ENCODE data around the gene DOK3.

DOK3 gene

GRCh38 chr5:177512736-177513380 is 3.2 kb upstream of the DOK3 start:
- DNase-seq (ENCODE audit: low spot score), result no peak

GRCh38 chr5:177511796-177512675 is 2.4 kb upstream of the DOK3 start:
- no peak for DNase-seq (ENCODE audit: low spot score)

- no peak for DNase-seq (ENCODE audit: low spot score)
Measured at GRCh38 chr5:177511181-177511580, 1.6 kb upstream of the DOK3 start.

- DNase-seq (ENCODE audit: low spot score), result no peak
Measured at GRCh38 chr5:177510567-177511053, 984 bp upstream of the DOK3 start.

- DNase-seq (ENCODE audit: low spot score), result no peak
Measured at GRCh38 chr5:177509991-177510566, 453 bp upstream of the DOK3 start.

- no peak for DNase-seq (ENCODE audit: low spot score)
Measured at GRCh38 chr5:177508837-177509236, 789 bp downstream of the DOK3 start.

GRCh38 chr5:177508221-177508611 is 1.4 kb downstream of the DOK3 start:
- no peak for DNase-seq (ENCODE audit: low spot score)

- DNase-seq (ENCODE audit: low spot score), result no peak
Measured at GRCh38 chr5:177507596-177508220, 1.9 kb downstream of the DOK3 start.

GRCh38 chr5:177507165-177507564 is 2.5 kb downstream of the DOK3 start:
- DNase-seq (ENCODE audit: low spot score), result peak; percentile 31

GRCh38 chr5:177505075-177505474 is 4.6 kb downstream of the DOK3 start:
- DNase-seq (ENCODE audit: low spot score), result no peak

- DNase-seq (ENCODE audit: low spot score), result no peak
Measured at GRCh38 chr5:177504086-177505056, 5.3 kb downstream of the DOK3 start.

- no peak for DNase-seq (ENCODE audit: low spot score)
Measured at GRCh38 chr5:177503351-177504085, 6.1 kb downstream of the DOK3 start.

- DNase-seq (ENCODE audit: low spot score), result no peak
Measured at GRCh38 chr5:177502886-177503285, 6.7 kb downstream of the DOK3 start.

GRCh38 chr5:177501874-177502678 is 7.5 kb downstream of the DOK3 start:
- no peak for DNase-seq (ENCODE audit: low spot score)

- peak; percentile 90 for DNase-seq (ENCODE audit: low spot score)
Measured at GRCh38 chr5:177500685-177501522, 8.7 kb downstream of the DOK3 start.

- no peak for DNase-seq (ENCODE audit: low spot score)
Measured at GRCh38 chr5:177499842-177500241, 9.8 kb downstream of the DOK3 start.

GRCh38 chr5:177498013-177498787 is 11.4 kb downstream of the DOK3 start:
- DNase-seq (ENCODE audit: low spot score), result no peak

Measured in cerebellar cortex (tissue), 1 donor.